EL (cell line): ENCODE data around the gene RASD1.

ENCODE experiments used
- DNase-seq: peaks from one replicate; pipeline ENCODE4 v3.0.0-alpha.2; 2016

The RASD1 gene

GRCh38 chr17:17509601-17510425 is 13.6 kb upstream of the RASD1 start:
- DNase-seq, result no peak

- no peak for DNase-seq
Observed at GRCh38 chr17:17508646-17509591, 12.7 kb upstream of the RASD1 start.

GRCh38 chr17:17508019-17508535 is 11.9 kb upstream of the RASD1 start:
- no peak for DNase-seq

GRCh38 chr17:17507465-17508011 is 11.3 kb upstream of the RASD1 start:
- no peak for DNase-seq

- DNase-seq, result no peak
Observed at GRCh38 chr17:17506893-17507464, 10.8 kb upstream of the RASD1 start.

- DNase-seq, result no peak
Observed at GRCh38 chr17:17506181-17506741, 10.1 kb upstream of the RASD1 start.

GRCh38 chr17:17505610-17506171 is 9.5 kb upstream of the RASD1 start:
- DNase-seq, result no peak

- DNase-seq, result no peak
Observed at GRCh38 chr17:17505151-17505550, 9.0 kb upstream of the RASD1 start.

GRCh38 chr17:17504341-17505140 is 8.3 kb upstream of the RASD1 start:
- no peak for DNase-seq

- DNase-seq, result no peak
Observed at GRCh38 chr17:17503566-17504130, 7.5 kb upstream of the RASD1 start.

GRCh38 chr17:17502741-17503565 is 6.8 kb upstream of the RASD1 start:
- no peak for DNase-seq

GRCh38 chr17:17500999-17501605 is 4.9 kb upstream of the RASD1 start:
- no peak for DNase-seq

- no peak for DNase-seq
Observed at GRCh38 chr17:17499402-17500145, 3.4 kb upstream of the RASD1 start.

- no peak for DNase-seq
Observed at GRCh38 chr17:17498606-17499301, 2.6 kb upstream of the RASD1 start.

GRCh38 chr17:17497845-17498520 is 1.8 kb upstream of the RASD1 start:
- no peak for DNase-seq

- peak; percentile 42 for DNase-seq
Observed at GRCh38 chr17:17497065-17497844, 1.1 kb upstream of the RASD1 start.
